ENCODE measurements around the gene ENKUR.

DNA sequence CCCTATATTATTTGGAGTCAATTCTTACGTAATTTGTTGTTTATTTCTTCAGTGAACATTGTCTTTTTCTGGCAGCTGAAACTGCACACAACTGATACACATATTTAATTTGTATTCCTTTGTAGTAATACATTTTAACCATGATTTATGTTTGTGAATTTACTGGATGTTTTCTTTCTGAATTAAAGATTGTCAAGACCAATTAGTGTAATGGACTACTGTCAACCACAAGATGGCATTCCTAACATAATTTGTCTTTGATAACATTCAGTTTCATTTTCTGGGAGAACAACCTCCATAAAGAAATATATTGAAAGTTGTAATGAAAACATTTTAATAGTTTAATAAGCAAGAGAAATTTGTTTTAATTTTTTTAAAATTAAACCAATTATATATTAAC lies 10.5 kb upstream of the ENKUR start:
- TF ChIP-seq POLR2AphosphoS5 (IDR thresholded peaks at IDR 0.05; ENCODE audit: low read depth, low read length): no peak
- no peak for TF ChIP-seq TAF1 (IDR thresholded peaks at IDR 0.05; ENCODE audit: borderline replicate concordance, insufficient read depth, low read length)
- no peak for TF ChIP-seq SIN3A (IDR thresholded peaks at IDR 0.05; ENCODE audit: borderline replicate concordance, insufficient read depth, low read length)
